HEK293 (cell line): ENCODE data around the gene FASN.
"Not testable (repeated sequence)": the region's sequence is repeated elsewhere in the genome, so short reads cannot be mapped to it uniquely, and the experiment has no call there.

Source experiments
- CTCF ChIA-PET: fragments of 350-600 bp; formaldehyde crosslinking; extraction: SDS; loops from one replicate; lab custom pipeline; 2021; ENCODE audit warnings: antibody characterized with exemption; lab: Yijun Ruan, JAX
- POLR2A ChIA-PET: fragments of 300-600 bp; formaldehyde crosslinking; extraction: SDS; loops from one replicate; lab custom pipeline; 2020; ENCODE audit warnings: antibody characterized with exemption, inconsistent platforms; lab: Yijun Ruan, JAX
- H3K27ac ChIP-seq: fragments of 200-500 bp; sonication (Bioruptor generic); 2 replicates; pipeline ENCODE4 v1.5.1; 2014; ENCODE audit warnings: low read depth, low read length, control low read depth, inconsistent platforms; ENCODE audit errors: extremely low read depth
- H3K36me3 ChIP-seq, 2 experiments: fragments of 200-500 bp in 1 of 2; sonication (Bioruptor generic) in 1 of 2; 1 replicate in 1 of 2; 2 replicates in 1 of 2; pipeline ENCODE4 v1.5.1; 2014 to 2017; ENCODE audit warnings: inconsistent platforms in 2 of 2, low read length in 2 of 2; ENCODE audit not compliant: control insufficient read depth in 2 of 2, insufficient read depth in 1 of 2
- H3K4me1 ChIP-seq: fragments of 200-500 bp; sonication (Bioruptor generic); 2 replicates; pipeline ENCODE4 v1.5.1; 2014; ENCODE audit warnings: mild to moderate bottlenecking, low read length, inconsistent platforms; ENCODE audit not compliant: control insufficient read depth, insufficient read depth
- H3K4me3 ChIP-seq: 2 replicates; pipeline ENCODE4 v1.5.1; 2011; ENCODE audit warnings: low read depth, mild to moderate bottlenecking, control low read depth, low read length, moderate library complexity
- H3K9me3 ChIP-seq: fragments of 200-500 bp; sonication (Bioruptor generic); 2 replicates; pipeline ENCODE4 v1.5.1; 2014; ENCODE audit warnings: low read depth, low read length, inconsistent platforms; ENCODE audit not compliant: control insufficient read depth, insufficient read depth
- AEBP2 ChIP-seq: fragments of 450-650 bp; formaldehyde crosslinking; IDR thresholded peaks from 2 replicates; pipeline ENCODE4 v1.5.1; 2016; ENCODE audit warnings: missing biosample characterization, missing genetic modification characterization, borderline replicate concordance
- FEZF1 ChIP-seq: fragments of 450-650 bp; formaldehyde crosslinking; IDR thresholded peaks from 2 replicates; pipeline ENCODE4 v1.5.1; 2016; ENCODE audit warnings: missing biosample characterization, missing genetic modification characterization
- INSM2 ChIP-seq: fragments of 450-650 bp; formaldehyde crosslinking; IDR thresholded peaks from 2 replicates; pipeline ENCODE4 v1.5.1; 2016; ENCODE audit warnings: missing biosample characterization, missing genetic modification characterization
- KLF7 ChIP-seq: fragments of 450-650 bp; formaldehyde crosslinking; IDR thresholded peaks from 2 replicates; pipeline ENCODE4 v1.5.1; 2016; ENCODE audit warnings: missing biosample characterization, missing genetic modification characterization, borderline replicate concordance
- KLF9 ChIP-seq: fragments of 450-650 bp; formaldehyde crosslinking; IDR thresholded peaks from 2 replicates; pipeline ENCODE4 v1.5.1; 2016; ENCODE audit warnings: missing biosample characterization, missing genetic modification characterization, low read depth
- PRDM6 ChIP-seq: fragments of 450-650 bp; formaldehyde crosslinking; IDR thresholded peaks from 2 replicates; pipeline ENCODE4 v1.5.1; 2017; ENCODE audit warnings: missing biosample characterization, missing genetic modification characterization
- REST ChIP-seq: fragments of 450-650 bp; formaldehyde crosslinking; IDR thresholded peaks from 2 replicates; pipeline ENCODE4 v1.5.1; 2016; ENCODE audit warnings: missing biosample characterization, missing genetic modification characterization
- SALL2 ChIP-seq: fragments of 450-650 bp; formaldehyde crosslinking; IDR thresholded peaks from 2 replicates; pipeline ENCODE4 v1.5.0; 2017; ENCODE audit warnings: missing biosample characterization, mild to moderate bottlenecking, missing genetic modification characterization, borderline replicate concordance
- SP7 ChIP-seq: fragments of 450-650 bp; formaldehyde crosslinking; IDR thresholded peaks from 2 replicates; pipeline ENCODE4 v1.5.1; 2016; ENCODE audit warnings: missing biosample characterization, missing genetic modification characterization
- ZBTB21 ChIP-seq: fragments of 450-650 bp; formaldehyde crosslinking; IDR thresholded peaks from 2 replicates; pipeline ENCODE4 v1.5.1; 2017; ENCODE audit warnings: missing biosample characterization, missing genetic modification characterization
- ZFP41 ChIP-seq: fragments of 450-650 bp; formaldehyde crosslinking; IDR thresholded peaks from 2 replicates; pipeline ENCODE4 v1.5.1; 2016; ENCODE audit warnings: missing biosample characterization, missing genetic modification characterization, borderline replicate concordance
- ZNF112 ChIP-seq: fragments of 450-650 bp; formaldehyde crosslinking; IDR thresholded peaks from 2 replicates; pipeline ENCODE4 v1.5.0; 2017; ENCODE audit warnings: missing biosample characterization, missing genetic modification characterization
- ZNF16 ChIP-seq: fragments of 450-650 bp; formaldehyde crosslinking; IDR thresholded peaks from 2 replicates; pipeline ENCODE4 v1.5.1; 2016; ENCODE audit warnings: low read depth, missing biosample characterization, missing genetic modification characterization
- ZNF274 ChIP-seq, 2 experiments: fragments of 200-500 bp in 1 of 2; fragments of 450-650 bp in 1 of 2; sonication (Bioruptor generic) in 1 of 2; formaldehyde crosslinking in 1 of 2; IDR thresholded peaks; 2 replicates each; pipeline versions ENCODE4 v1.5.1 to v1.6.1; 2014 to 2016; ENCODE audit warnings: borderline replicate concordance in 1 of 2, inconsistent platforms in 1 of 2, low read length in 1 of 2, missing biosample characterization in 1 of 2, missing genetic modification characterization in 1 of 2
- ZNF404 ChIP-seq: fragments of 450-650 bp; formaldehyde crosslinking; IDR thresholded peaks from 2 replicates; pipeline ENCODE4 v1.5.1; 2017; ENCODE audit warnings: missing biosample characterization, missing genetic modification characterization
- ZNF510 ChIP-seq: fragments of 450-650 bp; formaldehyde crosslinking; IDR thresholded peaks from 2 replicates; pipeline ENCODE4 v1.5.1; 2018; ENCODE audit warnings: mild to moderate bottlenecking, missing genetic modification characterization, missing biosample characterization; ENCODE audit not compliant: insufficient replicate concordance
- ZNF610 ChIP-seq: fragments of 450-650 bp; formaldehyde crosslinking; IDR thresholded peaks from 2 replicates; pipeline ENCODE4 v1.5.1; 2016; ENCODE audit warnings: missing biosample characterization, missing genetic modification characterization, borderline replicate concordance
- ZNF629 ChIP-seq: fragments of 450-650 bp; formaldehyde crosslinking; IDR thresholded peaks from 2 replicates; pipeline ENCODE4 v1.5.1; 2017; ENCODE audit warnings: missing biosample characterization, missing genetic modification characterization
- ZNF776 ChIP-seq: fragments of 450-650 bp; formaldehyde crosslinking; IDR thresholded peaks from 2 replicates; pipeline ENCODE4 v1.5.0; 2017; ENCODE audit warnings: missing biosample characterization, missing genetic modification characterization, borderline replicate concordance
- ZNF837 ChIP-seq: fragments of 450-650 bp; formaldehyde crosslinking; IDR thresholded peaks from 2 replicates; pipeline ENCODE4 v1.5.1; 2016; ENCODE audit warnings: missing biosample characterization, missing genetic modification characterization
- TF ChIP-seq, protein P1 (sequence below): fragments of 450-650 bp; formaldehyde crosslinking; IDR thresholded peaks from 2 replicates; pipeline ENCODE4 v1.5.1; 2017; ENCODE audit warnings: missing biosample characterization, missing genetic modification characterization

FASN gene

GRCh38 chr17:82143333-82143732, 45.3 kb upstream of the FASN start (continued):
- TF ChIP-seq ZFP41 (no peak), FEZF1 (no peak), PRDM6 (tag by site-specific recombination) (no peak), INSM2 (tag by site-specific recombination) (no peak)
- TF ChIP-seq, protein P1, sequence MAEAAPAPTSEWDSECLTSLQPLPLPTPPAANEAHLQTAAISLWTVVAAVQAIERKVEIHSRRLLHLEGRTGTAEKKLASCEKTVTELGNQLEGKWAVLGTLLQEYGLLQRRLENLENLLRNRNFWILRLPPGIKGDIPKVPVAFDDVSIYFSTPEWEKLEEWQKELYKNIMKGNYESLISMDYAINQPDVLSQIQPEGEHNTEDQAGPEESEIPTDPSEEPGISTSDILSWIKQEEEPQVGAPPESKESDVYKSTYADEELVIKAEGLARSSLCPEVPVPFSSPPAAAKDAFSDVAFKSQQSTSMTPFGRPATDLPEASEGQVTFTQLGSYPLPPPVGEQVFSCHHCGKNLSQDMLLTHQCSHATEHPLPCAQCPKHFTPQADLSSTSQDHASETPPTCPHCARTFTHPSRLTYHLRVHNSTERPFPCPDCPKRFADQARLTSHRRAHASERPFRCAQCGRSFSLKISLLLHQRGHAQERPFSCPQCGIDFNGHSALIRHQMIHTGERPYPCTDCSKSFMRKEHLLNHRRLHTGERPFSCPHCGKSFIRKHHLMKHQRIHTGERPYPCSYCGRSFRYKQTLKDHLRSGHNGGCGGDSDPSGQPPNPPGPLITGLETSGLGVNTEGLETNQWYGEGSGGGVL (tag by site-specific recombination) = no peak

DNA sequence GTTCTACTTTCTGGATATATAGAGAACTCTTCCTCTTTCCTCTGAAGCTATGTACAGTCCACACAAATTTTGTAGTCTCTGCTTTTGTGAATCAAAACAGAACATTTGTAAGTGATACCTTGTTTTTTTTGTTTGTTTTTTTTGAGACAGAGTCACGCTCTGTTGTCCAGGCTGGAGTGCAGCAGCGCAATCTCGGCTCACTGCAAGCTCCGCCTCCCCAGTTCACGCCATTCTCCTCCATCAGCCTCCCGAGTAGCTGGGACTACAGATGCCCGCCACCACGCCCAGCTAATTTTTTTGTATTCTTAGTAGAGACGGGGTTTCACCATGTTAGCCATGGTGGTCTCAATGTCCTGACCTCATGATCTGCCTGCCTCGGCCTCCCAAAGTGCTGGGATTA, 41.9 kb upstream of the FASN start:
- H3K4me3 ChIP-seq, H3K36me3 ChIP-seq, H3K4me1 ChIP-seq, POLR2A ChIA-PET, H3K27ac ChIP-seq, H3K9me3 ChIP-seq: not testable (repeated sequence)
- CTCF ChIA-PET = interaction anchor here (0.9 to 1.2 kb wide), 2 partner anchors 109 to 413 kb away, joined by 3 to 4 read pairs; no protein-coding TSS in a partner anchor

DNA sequence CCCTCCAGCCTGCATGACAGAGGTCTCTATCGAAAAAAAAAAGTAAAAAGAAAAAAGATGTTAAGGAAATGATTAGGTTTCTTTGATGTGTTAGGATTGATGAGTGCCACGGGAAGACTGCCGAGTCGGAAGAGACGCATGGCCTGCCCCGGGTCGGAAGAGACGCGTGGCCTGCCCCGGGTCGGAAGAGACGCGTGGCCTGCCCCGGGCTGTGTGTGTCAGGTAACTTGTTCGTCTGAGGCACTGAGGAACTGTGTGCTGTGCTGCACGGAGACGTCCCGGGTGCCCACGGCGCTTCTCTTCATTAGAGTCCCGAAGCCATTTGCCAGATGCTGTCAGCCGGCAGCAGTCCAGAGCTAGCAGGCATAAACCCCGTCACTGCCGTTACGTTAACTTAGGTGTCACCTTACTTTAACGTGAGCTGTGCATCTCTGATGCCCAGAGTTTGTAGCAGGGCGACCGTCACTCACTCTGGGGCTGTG, 40.5 kb upstream of the FASN start:
- TF ChIP-seq ZNF776 (tag by site-specific recombination) (no peak), SP7 (tag by site-specific recombination) (no peak), ZNF404 (tag by site-specific recombination) (no peak), ZBTB21 (tag by site-specific recombination) (no peak), ZNF510 (tag by site-specific recombination) (no peak), KLF9 (tag by site-specific recombination) (no peak), AEBP2 (tag by site-specific recombination) (no peak), REST (tag by site-specific recombination) (no peak), ZNF629 (tag by site-specific recombination) (no peak), ZNF112 (tag by site-specific recombination) (no peak), ZNF16 (tag by site-specific recombination) (no peak), SALL2 (tag by site-specific recombination) (no peak), KLF7 (tag by site-specific recombination) (no peak), ZNF610 (tag by site-specific recombination) (no peak), ZNF274 (IDR thresholded peaks at IDR 0.05; ENCODE audit: low read length) (no peak), ZNF274 (tag by site-specific recombination; IDR thresholded peaks at IDR 0.05; ENCODE audit: borderline replicate concordance) (no peak), ZNF837 (tag by site-specific recombination) (no peak)
- H3K36me3 ChIP-seq = no peaks in the 10 kb centered on the region; a peak in 1 of 3 replicates
- ChIA-PET POLR2A (no interaction called here), CTCF (interaction anchor here (0.7 to 0.9 kb wide), 2 partner anchors 119 to 217 kb away, joined by 3 read pairs; no protein-coding TSS in a partner anchor)
- H3K4me3 ChIP-seq = no peak overlapping the region
- no peaks in the 10 kb centered on the region for H3K9me3 ChIP-seq
- peaks cover 2% of the 10 kb centered on the region for H3K4me1 ChIP-seq
- H3K27ac ChIP-seq = no peak overlapping the region
